GM18909 (cell line): ENCODE data around the gene TMC8.
A peak's percentile ranks its signal among the peaks of the same experiment; 100 is the strongest.
"Not testable (repeated sequence)": the region's sequence is repeated elsewhere in the genome, so short reads cannot be mapped to it uniquely, and the experiment has no call there.

Experiments used
- ATAC-seq: cut with Tn5 transposase; IDR thresholded peaks from one replicate; pipeline ENCODE4 v1.9.1; 2021; ENCODE audit warnings: mild to moderate bottlenecking; ENCODE audit not compliant: unreplicated experiment, poor library complexity

Gene TMC8

DNA sequence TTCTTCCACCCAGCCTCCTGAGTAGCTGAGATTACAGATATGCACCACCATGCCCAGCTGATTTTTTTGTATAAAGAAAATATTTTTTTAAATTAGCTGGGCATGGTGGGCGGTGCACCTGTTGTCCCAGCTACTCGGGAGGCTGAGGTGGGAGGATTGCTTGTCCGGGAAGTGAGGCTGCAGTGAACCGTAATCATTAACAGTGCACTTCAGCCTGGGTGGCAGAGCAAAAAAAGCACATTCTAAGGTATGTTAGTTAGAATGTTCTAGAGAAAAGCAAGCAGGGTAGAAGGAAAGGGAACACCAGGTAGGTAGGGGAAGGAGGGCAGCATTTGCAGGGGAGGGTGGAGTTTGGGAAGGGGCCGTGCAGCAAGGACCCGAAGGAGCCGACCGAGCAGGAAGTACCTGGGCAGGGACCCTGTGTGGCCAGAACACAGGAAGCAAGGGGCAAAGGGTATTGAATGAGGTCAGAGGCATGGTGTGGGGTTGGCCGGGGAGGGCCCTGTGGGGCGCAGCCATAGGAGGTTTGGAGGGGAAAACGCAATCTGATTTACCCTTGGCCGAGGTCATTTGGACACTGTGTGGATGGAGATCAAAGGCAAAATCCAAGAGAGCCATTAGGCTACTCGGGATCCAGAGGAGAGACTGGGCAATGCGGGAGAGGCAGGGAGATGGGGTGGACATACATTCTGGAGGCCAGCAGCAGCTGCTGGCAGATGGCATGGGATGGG is 17.9 kb downstream of the TMC8 start:
- ATAC-seq = no peak

DNA sequence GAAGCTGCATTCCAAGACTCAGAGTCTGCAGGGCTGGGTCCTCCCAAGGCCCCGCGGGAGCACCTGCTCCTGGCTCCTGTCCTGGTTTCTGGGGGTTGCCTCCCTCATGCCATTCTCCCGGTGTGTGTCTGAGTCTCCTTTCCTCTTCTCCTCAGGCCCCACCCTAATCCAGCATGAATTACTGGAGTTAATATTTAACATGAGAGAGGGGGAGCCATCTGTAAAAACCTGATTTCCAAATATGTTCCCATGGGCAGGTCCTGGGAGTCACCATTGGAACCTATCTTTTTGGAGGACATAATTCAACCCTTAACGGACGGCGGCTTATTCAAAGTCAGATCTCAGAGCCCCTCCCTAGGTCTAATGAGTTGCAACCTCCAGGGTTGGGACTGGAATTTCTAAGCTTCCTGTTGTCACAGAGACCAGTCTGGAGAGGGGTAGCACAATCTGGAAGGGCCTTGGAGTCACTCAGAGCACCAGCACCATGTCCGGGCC is 21.0 kb downstream of the TMC8 start:
- no peak for ATAC-seq

GRCh38 chr17:78154903-78155811 is 24.6 kb downstream of the TMC8 start:
- ATAC-seq = peak; percentile 68

DNA sequence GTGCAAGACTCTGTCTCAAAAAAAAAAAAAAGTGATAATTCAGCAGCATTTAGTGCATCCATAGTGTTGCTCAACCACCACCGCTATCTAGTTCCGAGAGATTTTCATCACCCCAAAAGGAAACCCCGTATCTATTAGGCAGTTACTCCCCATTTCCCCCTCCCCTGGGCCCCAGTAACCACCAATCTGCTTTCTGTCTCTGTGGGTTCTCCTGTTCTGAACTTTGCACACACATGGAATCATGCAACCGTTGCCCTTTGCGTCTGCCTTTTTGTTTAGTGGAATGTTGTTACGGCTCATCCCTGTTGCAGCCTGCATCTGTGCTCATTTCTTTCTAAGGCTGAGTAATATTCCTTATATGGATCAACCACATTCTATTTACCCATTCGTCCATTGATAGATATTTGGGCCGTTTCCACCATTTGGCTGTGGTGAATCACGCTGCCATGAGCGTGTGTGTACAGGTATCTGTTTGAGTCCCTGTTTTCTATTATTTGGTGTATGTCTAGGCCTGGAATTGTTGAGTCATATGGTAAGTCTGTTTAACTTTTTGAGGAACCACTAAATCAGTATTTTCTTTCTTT is 29.1 kb downstream of the TMC8 start:
- ATAC-seq = peak; percentile 34

DNA sequence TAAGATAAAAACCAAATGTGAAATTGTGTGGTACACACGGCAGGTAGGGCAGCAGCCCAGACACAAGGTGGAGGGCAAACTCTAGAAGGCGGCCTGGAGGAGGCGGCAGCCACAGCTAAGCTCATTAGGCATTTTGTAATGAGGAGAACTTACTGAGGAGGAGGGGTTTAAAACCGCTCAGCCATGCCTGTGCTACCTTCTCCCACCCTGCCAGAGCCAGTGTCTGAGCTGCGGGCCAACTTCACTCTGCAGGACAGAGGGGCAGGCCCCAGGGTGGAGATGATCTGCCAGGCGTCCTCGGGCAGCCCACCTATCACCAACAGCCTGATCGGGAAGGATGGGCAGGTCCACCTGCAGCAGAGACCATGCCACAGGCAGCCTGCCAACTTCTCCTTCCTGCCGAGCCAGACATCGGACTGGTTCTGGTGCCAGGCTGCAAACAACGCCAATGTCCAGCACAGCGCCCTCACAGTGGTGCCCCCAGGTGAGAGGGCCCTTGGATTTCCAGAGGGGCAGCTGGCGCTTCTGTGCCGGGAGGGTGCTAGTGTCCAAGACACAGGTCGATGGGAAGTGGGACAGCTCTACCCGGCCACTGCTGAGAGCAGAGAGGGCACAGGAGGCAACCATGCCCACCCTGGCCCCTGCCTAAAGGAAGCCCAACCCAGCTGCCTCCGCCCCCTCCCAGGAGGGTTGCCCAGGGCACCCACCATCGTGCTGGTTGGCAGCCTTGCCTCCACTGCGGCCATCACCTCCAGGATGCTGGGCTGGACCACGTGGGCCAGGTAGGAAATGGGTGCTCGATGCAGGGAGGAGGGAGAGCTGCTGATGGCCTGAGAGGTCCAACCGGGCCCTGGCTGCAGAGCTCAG is 33.5 kb downstream of the TMC8 start:
- ATAC-seq = no peak

DNA sequence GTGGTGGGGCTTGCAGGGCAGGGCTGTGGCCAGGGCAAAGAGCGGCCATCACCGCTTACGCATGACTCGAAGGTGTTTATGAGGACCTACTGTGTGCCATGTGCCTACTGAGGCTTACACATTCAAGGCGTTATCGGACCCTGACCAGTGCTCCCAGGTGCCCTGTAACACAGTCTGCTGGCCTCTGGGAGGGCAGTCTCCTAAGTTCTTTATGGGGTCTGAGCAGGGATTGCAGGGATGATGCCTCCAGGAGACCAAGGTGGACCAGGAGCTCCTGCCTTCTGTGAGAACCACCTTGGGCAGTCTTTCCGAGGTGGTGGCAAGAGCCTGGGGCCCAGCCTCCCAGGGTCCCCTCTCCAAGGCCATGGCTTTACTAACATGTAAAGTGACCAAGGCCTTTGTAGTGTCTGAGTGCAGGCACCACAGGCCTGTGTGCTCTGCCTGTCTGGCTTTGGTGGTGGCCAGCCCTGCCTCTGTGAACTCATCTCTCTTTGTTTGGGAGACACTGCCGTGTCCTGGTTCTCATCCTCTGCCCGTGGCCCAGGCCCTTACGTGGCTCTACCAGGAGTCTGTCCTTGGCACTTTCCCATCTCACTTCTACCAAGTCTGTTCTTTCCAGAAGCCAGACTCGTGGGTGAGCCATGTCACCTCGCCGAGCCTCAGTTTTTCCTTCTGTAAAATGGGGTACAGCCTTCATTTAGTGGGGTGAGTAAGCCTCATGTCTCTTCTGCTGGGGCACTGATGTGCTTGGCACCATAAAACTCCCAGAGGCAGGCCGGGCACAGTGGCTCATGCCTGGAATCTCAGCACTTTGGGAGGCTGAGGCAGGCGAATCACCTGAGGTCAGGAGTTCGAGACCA is 34.4 kb downstream of the TMC8 start:
- ATAC-seq = no peak

DNA sequence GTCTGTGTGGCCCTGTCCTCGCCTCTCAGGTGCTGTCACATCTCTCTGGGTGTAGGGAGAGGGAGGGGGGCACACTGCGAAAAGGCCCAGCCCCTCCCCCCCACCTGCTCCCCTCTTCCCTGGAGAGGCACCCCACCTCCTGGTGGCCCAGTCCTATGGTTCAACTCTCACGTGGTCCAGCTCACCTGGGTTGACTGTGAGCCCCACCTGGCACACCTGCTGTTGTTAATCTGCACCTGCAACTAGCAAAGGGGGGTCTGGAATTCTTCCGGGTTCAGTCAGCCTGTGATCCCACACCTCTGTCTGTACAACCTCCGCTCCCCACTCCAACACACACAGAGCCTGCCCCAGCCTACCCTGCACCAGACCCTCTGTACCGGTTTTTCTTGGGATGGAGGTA is 35.8 kb downstream of the TMC8 start:
- no peak for ATAC-seq

DNA sequence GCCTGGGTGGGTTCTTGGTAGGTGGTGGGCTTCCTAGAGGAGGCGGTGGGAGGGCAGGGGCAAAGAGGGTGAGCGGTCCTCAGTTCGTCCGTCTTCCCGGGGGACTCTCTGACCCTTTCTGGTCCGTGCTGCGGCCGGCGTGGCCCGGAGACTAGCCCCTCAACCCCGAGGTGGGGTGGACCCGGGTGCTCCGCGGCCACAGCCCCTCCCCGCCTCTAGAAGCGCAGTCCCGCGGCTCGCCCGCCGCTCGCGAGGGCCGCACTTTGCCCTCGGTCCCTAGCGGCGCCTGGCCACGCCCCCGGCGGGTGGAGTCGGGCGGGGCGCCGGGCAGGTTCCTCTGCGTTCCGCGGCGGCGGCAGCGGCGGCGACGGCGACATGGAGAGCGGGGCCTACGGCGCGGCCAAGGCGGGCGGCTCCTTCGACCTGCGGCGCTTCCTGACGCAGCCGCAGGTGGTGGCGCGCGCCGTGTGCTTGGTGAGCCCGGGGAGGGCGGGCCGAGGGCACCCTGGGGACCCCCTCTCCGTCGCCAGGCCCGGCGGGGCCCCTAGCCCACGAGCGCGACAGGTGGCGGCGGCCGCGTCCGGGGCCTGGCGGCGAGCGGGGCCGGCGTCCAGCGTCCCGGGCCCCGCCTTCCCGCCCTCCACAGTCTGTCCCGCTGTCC is 37.8 kb downstream of the TMC8 start, which contains the start of gene SYNGR2:
SYNGR2 (plus strand) TSS at position 340 of the 661 bp plus-strand sequence; CDS start at position 376, 36 bp downstream.
- ATAC-seq = peak; percentile 58

GRCh38 chr17:78168903-78169793 is 38.6 kb downstream of the TMC8 start:
- peak; percentile 21 for ATAC-seq

GRCh38 chr17:78170692-78171590 is 40.4 kb downstream of the TMC8 start:
- no peak for ATAC-seq

- not testable (repeated sequence) for ATAC-seq
Measured at GRCh38 chr17:78171591-78172248, 41.1 kb downstream of the TMC8 start.

GRCh38 chr17:78172249-78173051 is 41.9 kb downstream of the TMC8 start:
- no peak for ATAC-seq

DNA sequence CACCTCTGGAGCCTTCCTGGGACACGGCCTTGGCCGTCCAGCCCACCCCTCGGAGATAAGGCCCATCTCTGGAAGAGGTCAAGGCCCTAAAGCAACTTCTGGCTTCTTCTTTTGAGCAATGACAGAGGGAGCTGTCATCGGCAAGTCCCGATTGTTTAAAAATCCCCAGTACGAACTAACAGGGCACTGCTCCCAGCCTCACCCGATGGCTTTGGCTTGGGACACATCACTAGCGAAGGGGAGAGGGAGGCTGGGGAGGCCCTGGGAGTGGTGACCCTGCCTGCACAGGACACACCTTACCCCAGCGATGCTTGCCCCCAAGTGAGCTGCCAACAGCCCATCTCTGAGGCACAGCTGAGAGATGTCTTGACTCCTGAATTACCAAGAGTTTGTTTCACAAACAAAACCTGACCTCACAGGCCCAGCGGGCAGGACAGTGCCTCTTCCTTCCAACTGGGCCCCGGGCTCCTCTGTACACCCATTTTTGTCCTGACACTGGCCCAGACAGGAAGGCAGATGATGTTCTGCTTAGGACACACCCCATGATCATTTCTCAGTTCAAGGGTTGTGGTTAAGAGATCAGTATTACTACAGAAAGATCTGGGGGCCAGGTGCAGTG is 42.6 kb downstream of the TMC8 start:
- peak; percentile 32 for ATAC-seq

- ATAC-seq = no peak
Measured at GRCh38 chr17:78174346-78174869, 43.8 kb downstream of the TMC8 start.
